K562 (cell line): Measurements from ENCODE around the gene NR2F2. TPM values are rescaled to one million over a fixed set of nuclear protein-coding genes. Genes with fewer than 3 reads are reported as not detected.

Experiments
- MIER1 ChIP-seq: fragments of 450-650 bp; IDR thresholded peaks from 2 replicates; pipeline ENCODE4 v1.6.1; 2016; ENCODE audit warnings: antibody characterized with exemption, mild to moderate bottlenecking, low read depth
- SRSF1 ChIP-seq: fragments of 200-400 bp; formaldehyde crosslinking; IDR thresholded peaks from 2 replicates; pipeline ENCODE4 v1.6.1; 2017; ENCODE audit warnings: mild to moderate bottlenecking, low read depth, low read length, moderate library complexity
- STAT5A ChIP-seq: IDR thresholded peaks from 2 replicates; pipeline ENCODE4 v1.6.1; 2012; ENCODE audit warnings: low read length, inconsistent platforms, borderline replicate concordance
- SUPT5H ChIP-seq: fragments of 450-650 bp; IDR thresholded peaks from 2 replicates; pipeline ENCODE4 v1.6.1; 2016
- ZFPM2 ChIP-seq: fragments of 250-450 bp; sonication (Bioruptor Pico); IDR thresholded peaks from 2 replicates; pipeline ENCODE4 v1.5.1; 2022; ENCODE audit warnings: mild to moderate bottlenecking
- ZNF431 ChIP-seq: sonication (generic); formaldehyde crosslinking; IDR thresholded peaks from 2 replicates; pipeline ENCODE4 v1.8.0; 2022; ENCODE audit warnings: mild to moderate bottlenecking, missing genetic modification reagents
- ZNF584 ChIP-seq: fragments of 200-800 bp; sonication (Bioruptor generic); IDR thresholded peaks from 2 replicates; pipeline ENCODE4 v1.6.1; 2016; ENCODE audit warnings: low read depth, mild to moderate bottlenecking, missing genetic modification characterization, missing compliant biosample characterization
- polyA plus RNA-seq, 8 experiments: library from polyadenylated mRNA; depleted of rRNA in 4 of 8; stranded (reverse) in 5 of 8; unstranded in 3 of 8; fragments of >200 nt; fragmentation: Nextera tagmentation in 2 of 8; fragmentation: Illumina TruSeq in 1 of 8; extraction: Ambion mirVana in 2 of 8; extraction: Trizol in 1 of 8; gene quantifications; 2 replicates each; pipeline versions ENCODE4 v1.2.1 to v1.2.3, GENCODE V29; 2011 to 2014; ENCODE audit warnings: inconsistent platforms in 1 of 8, missing spikeins in 1 of 8
- total RNA-seq, 7 experiments: library from RNA; depleted of rRNA in 6 of 7; stranded (reverse); fragments of >200 nt in 6 of 7; fragmentation: Illumina TruSeq in 2 of 7; extraction: Trizol in 2 of 7; gene quantifications; 2 replicates each; pipeline versions ENCODE4 v1.2.1 to v1.2.3, GENCODE V29; 2011 to 2021; ENCODE audit warnings: low replicate concordance in 1 of 7
- TF ChIP-seq, protein P1 (sequence below): fragments of 450-650 bp; formaldehyde crosslinking; IDR thresholded peaks from 2 replicates; pipeline ENCODE4 v1.4.0; 2022; ENCODE audit warnings: missing genetic modification characterization
- TF ChIP-seq, protein P2 (sequence below), 2 experiments: fragments of 450-650 bp in 1 of 2; sonication (generic) in 1 of 2; formaldehyde crosslinking in 1 of 2; IDR thresholded peaks in 1 of 2; conservative IDR thresholded peaks in 1 of 2; 2 replicates each; pipeline versions ENCODE4 v1.6.1 to v1.8.1; 2016 to 2023; ENCODE audit warnings: mild to moderate bottlenecking in 2 of 2, moderate library complexity in 2 of 2, inconsistent platforms in 1 of 2, missing genetic modification reagents in 1 of 2
- TF ChIP-seq, protein P3 (sequence below): fragments of 450-650 bp; conservative IDR thresholded peaks from 2 replicates; pipeline ENCODE4 v1.6.1; 2016; ENCODE audit warnings: missing genetic modification characterization, low read depth, mild to moderate bottlenecking, control low read depth, missing compliant biosample characterization
- TF ChIP-seq, protein P4 (sequence below): IDR thresholded peaks from 3 replicates; pipeline ENCODE4 v1.6.1; 2011; ENCODE audit warnings: borderline replicate concordance, mild to moderate bottlenecking, moderate library complexity; ENCODE audit not compliant: insufficient read length; ENCODE audit errors: extremely low read depth
- TF ChIP-seq, protein P5 (sequence below): fragments of 250-450 bp; sonication (Bioruptor Pico); IDR thresholded peaks from 2 replicates; pipeline ENCODE4 v1.5.0; 2020; ENCODE audit warnings: mild to moderate bottlenecking

NR2F2 gene
- total and polyA plus RNA-seq, 9 of the 15 experiments (the other 6 are each of a cell fraction or from before 2014, with no cell fraction given): 6.0 to 51.8 (median 11.1) TPM

DNA sequence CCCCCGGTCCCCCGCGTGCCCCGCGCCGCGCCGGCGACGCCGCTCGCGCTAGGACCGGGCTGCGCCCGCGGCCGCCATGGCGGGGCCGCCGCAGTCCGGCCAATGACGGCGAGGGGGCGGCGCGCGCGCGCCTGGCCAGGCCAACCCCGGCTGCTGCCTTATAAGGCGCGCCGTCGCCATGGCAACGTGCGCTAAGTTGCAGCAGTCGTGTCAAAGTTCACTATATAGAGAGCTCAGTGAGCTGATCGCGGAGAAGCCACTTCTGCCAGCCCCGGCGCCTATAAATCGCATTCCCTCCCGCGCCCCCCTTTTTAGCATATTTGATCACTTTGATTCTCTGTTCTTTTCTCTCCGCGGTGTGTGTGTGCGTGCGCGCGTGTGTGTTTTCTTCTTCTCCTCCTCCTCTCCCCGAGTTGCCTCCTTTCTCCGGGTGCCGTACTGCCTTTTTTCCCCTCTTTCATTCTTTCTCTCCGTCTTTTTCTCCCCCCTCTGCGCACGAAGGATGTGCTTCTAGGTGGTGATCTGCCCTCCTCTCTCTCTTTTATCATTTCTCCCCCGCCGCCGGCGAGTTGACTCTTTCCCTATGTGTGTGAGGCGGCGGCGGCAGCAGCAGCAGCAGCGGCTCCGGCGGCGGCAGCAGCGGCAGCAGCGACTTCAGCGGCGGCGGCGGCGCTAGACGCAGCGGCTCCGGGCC lies at the start of gene NR2F2 (continued):
- TF ChIP-seq, protein P1, sequence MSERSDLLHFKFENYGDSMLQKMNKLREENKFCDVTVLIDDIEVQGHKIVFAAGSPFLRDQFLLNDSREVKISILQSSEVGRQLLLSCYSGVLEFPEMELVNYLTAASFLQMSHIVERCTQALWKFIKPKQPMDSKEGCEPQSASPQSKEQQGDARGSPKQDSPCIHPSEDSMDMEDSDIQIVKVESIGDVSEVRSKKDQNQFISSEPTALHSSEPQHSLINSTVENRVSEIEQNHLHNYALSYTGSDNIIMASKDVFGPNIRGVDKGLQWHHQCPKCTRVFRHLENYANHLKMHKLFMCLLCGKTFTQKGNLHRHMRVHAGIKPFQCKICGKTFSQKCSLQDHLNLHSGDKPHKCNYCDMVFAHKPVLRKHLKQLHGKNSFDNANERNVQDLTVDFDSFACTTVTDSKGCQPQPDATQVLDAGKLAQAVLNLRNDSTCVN (CRISPR knock-in tag): peak; percentile 83; the same call in 1 of the 2 replicates
- TF ChIP-seq, protein P2, sequence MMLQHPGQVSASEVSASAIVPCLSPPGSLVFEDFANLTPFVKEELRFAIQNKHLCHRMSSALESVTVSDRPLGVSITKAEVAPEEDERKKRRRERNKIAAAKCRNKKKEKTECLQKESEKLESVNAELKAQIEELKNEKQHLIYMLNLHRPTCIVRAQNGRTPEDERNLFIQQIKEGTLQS (IDR thresholded peaks at IDR 0.05): no peak
- TF ChIP-seq, protein P2 (CRISPR knock-in tag; conservative IDR thresholded peaks at IDR 0.05): no peak
- no peak for TF ChIP-seq STAT5A
- no peak for TF ChIP-seq ZFPM2 (CRISPR knock-in tag)
- TF ChIP-seq SUPT5H: peak; percentile 86
- TF ChIP-seq MIER1: 0 out of 2 replicates have a peak, but pooled peaks have one; percentile 44
- TF ChIP-seq ZNF584 (CRISPR knock-in tag): no peak
- TF ChIP-seq, protein P3, sequence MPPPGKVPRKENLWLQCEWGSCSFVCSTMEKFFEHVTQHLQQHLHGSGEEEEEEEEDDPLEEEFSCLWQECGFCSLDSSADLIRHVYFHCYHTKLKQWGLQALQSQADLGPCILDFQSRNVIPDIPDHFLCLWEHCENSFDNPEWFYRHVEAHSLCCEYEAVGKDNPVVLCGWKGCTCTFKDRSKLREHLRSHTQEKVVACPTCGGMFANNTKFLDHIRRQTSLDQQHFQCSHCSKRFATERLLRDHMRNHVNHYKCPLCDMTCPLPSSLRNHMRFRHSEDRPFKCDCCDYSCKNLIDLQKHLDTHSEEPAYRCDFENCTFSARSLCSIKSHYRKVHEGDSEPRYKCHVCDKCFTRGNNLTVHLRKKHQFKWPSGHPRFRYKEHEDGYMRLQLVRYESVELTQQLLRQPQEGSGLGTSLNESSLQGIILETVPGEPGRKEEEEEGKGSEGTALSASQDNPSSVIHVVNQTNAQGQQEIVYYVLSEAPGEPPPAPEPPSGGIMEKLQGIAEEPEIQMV (tag): 0 out of 2 replicates have a peak, but pooled peaks have one; percentile 35
- TF ChIP-seq ZNF431 (CRISPR knock-in tag): no peak
- TF ChIP-seq, protein P4, sequence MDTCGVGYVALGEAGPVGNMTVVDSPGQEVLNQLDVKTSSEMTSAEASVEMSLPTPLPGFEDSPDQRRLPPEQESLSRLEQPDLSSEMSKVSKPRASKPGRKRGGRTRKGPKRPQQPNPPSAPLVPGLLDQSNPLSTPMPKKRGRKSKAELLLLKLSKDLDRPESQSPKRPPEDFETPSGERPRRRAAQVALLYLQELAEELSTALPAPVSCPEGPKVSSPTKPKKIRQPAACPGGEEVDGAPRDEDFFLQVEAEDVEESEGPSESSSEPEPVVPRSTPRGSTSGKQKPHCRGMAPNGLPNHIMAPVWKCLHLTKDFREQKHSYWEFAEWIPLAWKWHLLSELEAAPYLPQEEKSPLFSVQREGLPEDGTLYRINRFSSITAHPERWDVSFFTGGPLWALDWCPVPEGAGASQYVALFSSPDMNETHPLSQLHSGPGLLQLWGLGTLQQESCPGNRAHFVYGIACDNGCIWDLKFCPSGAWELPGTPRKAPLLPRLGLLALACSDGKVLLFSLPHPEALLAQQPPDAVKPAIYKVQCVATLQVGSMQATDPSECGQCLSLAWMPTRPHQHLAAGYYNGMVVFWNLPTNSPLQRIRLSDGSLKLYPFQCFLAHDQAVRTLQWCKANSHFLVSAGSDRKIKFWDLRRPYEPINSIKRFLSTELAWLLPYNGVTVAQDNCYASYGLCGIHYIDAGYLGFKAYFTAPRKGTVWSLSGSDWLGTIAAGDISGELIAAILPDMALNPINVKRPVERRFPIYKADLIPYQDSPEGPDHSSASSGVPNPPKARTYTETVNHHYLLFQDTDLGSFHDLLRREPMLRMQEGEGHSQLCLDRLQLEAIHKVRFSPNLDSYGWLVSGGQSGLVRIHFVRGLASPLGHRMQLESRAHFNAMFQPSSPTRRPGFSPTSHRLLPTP: no peak
- TF ChIP-seq, protein P5, sequence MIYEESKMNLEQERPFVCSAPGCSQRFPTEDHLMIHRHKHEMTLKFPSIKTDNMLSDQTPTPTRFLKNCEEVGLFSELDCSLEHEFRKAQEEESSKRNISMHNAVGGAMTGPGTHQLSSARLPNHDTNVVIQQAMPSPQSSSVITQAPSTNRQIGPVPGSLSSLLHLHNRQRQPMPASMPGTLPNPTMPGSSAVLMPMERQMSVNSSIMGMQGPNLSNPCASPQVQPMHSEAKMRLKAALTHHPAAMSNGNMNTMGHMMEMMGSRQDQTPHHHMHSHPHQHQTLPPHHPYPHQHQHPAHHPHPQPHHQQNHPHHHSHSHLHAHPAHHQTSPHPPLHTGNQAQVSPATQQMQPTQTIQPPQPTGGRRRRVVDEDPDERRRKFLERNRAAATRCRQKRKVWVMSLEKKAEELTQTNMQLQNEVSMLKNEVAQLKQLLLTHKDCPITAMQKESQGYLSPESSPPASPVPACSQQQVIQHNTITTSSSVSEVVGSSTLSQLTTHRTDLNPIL (CRISPR knock-in tag): no peak
- no peak for TF ChIP-seq SRSF1
